ENCODE measurements around the gene SLC39A1. TPM values are rescaled to one million over a fixed set of nuclear protein-coding genes. Genes with fewer than 3 reads are reported as not detected.

Gene SLC39A1
- total RNA-seq, 2 experiments from 2014 or later = 41.6 to 44.2 TPM

GRCh38 chr1:153970346-153970745 is 7.0 kb upstream of the SLC39A1 start:
- Histone ChIP-seq H3K4me1 (ENCODE audit: insufficient read depth, low read length, poor library complexity, severe bottlenecking) (peaks cover 30% of the 10 kb centered on the region), H3K79me2 (ENCODE audit: insufficient read depth, low read depth, low read length) (peaks cover 25% of the 10 kb centered on the region; the same call in 1 of the 2 replicates), H3K4me3 (ENCODE audit: low read depth, low read length, poor library complexity, severe bottlenecking) (no peak overlapping the region), H4K20me1 (ENCODE audit: insufficient read depth, low read length) (no peaks in the 10 kb centered on the region), H3K27ac (ENCODE audit: low read depth, low read length, poor library complexity, severe bottlenecking) (no peak overlapping the region), H3K36me3 (ENCODE audit: insufficient read depth, low read length) (peaks cover 37% of the 10 kb centered on the region), H3K9me3 (ENCODE audit: low read length) (no peaks in the 10 kb centered on the region), H3K9me2 (ENCODE audit: insufficient read depth, low read length) (no peaks in the 10 kb centered on the region), H2AFZ (ENCODE audit: low read length) (no peak overlapping the region), H3K4me2 (ENCODE audit: low read length) (no peak overlapping the region)
- CTCF ChIA-PET (ENCODE audit: unreplicated experiment) = no interaction called here
- POLR2A ChIA-PET = interaction anchor here (0.7 kb wide), 1 partner anchor 14 kb away, joined by 3 read pairs; no protein-coding TSS in a partner anchor
- no TSS peak for BruUV-seq (replicated peaks)
- intact Hi-C loops (cut with micrococcal nuclease; ENCODE audit: unreplicated experiment) = no loop called here
- DNase-seq (ENCODE audit: low spot score) = no peak
- TF ChIP-seq EZH2phosphoT487 (IDR thresholded peaks at IDR 0.05; ENCODE audit: borderline replicate concordance, low read depth, low read length) = no peak
- no peak for TF ChIP-seq CTCF (conservative IDR thresholded peaks at IDR 0.05; ENCODE audit: low read length)

- Histone ChIP-seq H3K9me3 (ENCODE audit: low read length) (no peaks in the 10 kb centered on the region), H3K4me2 (ENCODE audit: low read length) (peak overlapping the region; percentile 100), H3K4me3 (ENCODE audit: low read depth, low read length, poor library complexity, severe bottlenecking) (peak overlapping the region; percentile 78), H3K4me1 (ENCODE audit: insufficient read depth, low read length, poor library complexity, severe bottlenecking) (peaks cover 38% of the 10 kb centered on the region), H3K36me3 (ENCODE audit: insufficient read depth, low read length) (peaks cover 25% of the 10 kb centered on the region), H3K79me2 (ENCODE audit: insufficient read depth, low read depth, low read length) (peaks cover 34% of the 10 kb centered on the region; the same call in 1 of the 2 replicates), H3K27ac (ENCODE audit: low read depth, low read length, poor library complexity, severe bottlenecking) (peak overlapping the region; percentile 89), H3K9me2 (ENCODE audit: insufficient read depth, low read length) (no peaks in the 10 kb centered on the region), H4K20me1 (ENCODE audit: insufficient read depth, low read length) (no peaks in the 10 kb centered on the region), H2AFZ (ENCODE audit: low read length) (0 out of 2 replicates have a peak overlapping the region, but pooled peaks have one; percentile 77)
- POLR2A ChIA-PET = interaction anchor here (0.9 to 4.7 kb wide), 3 partner anchors 8 to 189 kb away, joined by 4 to 54 read pairs (median 19); partner anchors contain the start of genes DENND4B and JTB
- TF ChIP-seq CTCF (conservative IDR thresholded peaks at IDR 0.05; ENCODE audit: low read length) (no peak), EZH2phosphoT487 (IDR thresholded peaks at IDR 0.05; ENCODE audit: borderline replicate concordance, low read depth, low read length) (no peak)
- no TSS peak for BruUV-seq (replicated peaks)
- intact Hi-C loops (cut with micrococcal nuclease; ENCODE audit: unreplicated experiment) = no loop called here
- CTCF ChIA-PET (ENCODE audit: unreplicated experiment) = no interaction called here
- DNase-seq (ENCODE audit: low spot score) = no peak
Observed at GRCh38 chr1:153968972-153969371, 5.6 kb upstream of the SLC39A1 start.

GRCh38 chr1:153968408-153968807 is 5.1 kb upstream of the SLC39A1 start:
- peak overlapping the region; percentile 78 for H3K4me3 ChIP-seq (ENCODE audit: low read depth, low read length, poor library complexity, severe bottlenecking)
- peak overlapping the region; percentile 77; the same call in 1 of the 2 replicates for H2AFZ ChIP-seq (ENCODE audit: low read length)
- intact Hi-C loops (cut with micrococcal nuclease; ENCODE audit: unreplicated experiment) = no loop called here
- peaks cover 35% of the 10 kb centered on the region; the same call in 1 of the 2 replicates for H3K79me2 ChIP-seq (ENCODE audit: insufficient read depth, low read depth, low read length)
- peak overlapping the region; percentile 89 for H3K27ac ChIP-seq (ENCODE audit: low read depth, low read length, poor library complexity, severe bottlenecking)
- no peak for DNase-seq (ENCODE audit: low spot score)
- H3K9me2 ChIP-seq (ENCODE audit: insufficient read depth, low read length) = no peaks in the 10 kb centered on the region
- H3K36me3 ChIP-seq (ENCODE audit: insufficient read depth, low read length) = peaks cover 19% of the 10 kb centered on the region
- H3K9me3 ChIP-seq (ENCODE audit: low read length) = no peaks in the 10 kb centered on the region
- BruUV-seq (replicated peaks) = no TSS peak
- H4K20me1 ChIP-seq (ENCODE audit: insufficient read depth, low read length) = no peaks in the 10 kb centered on the region
- H3K4me2 ChIP-seq (ENCODE audit: low read length) = peak overlapping the region; percentile 100
- ChIA-PET CTCF (ENCODE audit: unreplicated experiment) (no interaction called here), POLR2A (interaction anchor here (0.9 to 4.7 kb wide), 3 partner anchors 8 to 189 kb away, joined by 4 to 54 read pairs (median 19); partner anchors contain the start of genes DENND4B and JTB)
- TF ChIP-seq EZH2phosphoT487 (IDR thresholded peaks at IDR 0.05; ENCODE audit: borderline replicate concordance, low read depth, low read length) = no peak
- no peak for TF ChIP-seq CTCF (conservative IDR thresholded peaks at IDR 0.05; ENCODE audit: low read length)
- peaks cover 40% of the 10 kb centered on the region for H3K4me1 ChIP-seq (ENCODE audit: insufficient read depth, low read length, poor library complexity, severe bottlenecking)
